Measurements from ENCODE around the gene TERT.
"Not testable (repeated sequence)": the region's sequence is repeated elsewhere in the genome, so short reads cannot be mapped to it uniquely, and the experiment has no call there.

TERT gene

GRCh38 chr5:1339818-1340210 is 44.9 kb upstream of the TERT start:
- CTCF ChIA-PET = not testable (repeated sequence)

GRCh38 chr5:1339139-1339817 is 44.4 kb upstream of the TERT start:
- not testable (repeated sequence) for H3K27me3 ChIP-seq (replicated peaks in 2 of 5; ENCODE audit: control insufficient read depth in 4 of 5, insufficient read depth in 5 of 5, low read length in 4 of 5)

More at GRCh38 chr5:1339818-1340210, 44.9 kb upstream of the TERT start:
- H3K27me3 ChIP-seq (replicated peaks in 2 of 5; ENCODE audit: control insufficient read depth in 4 of 5, insufficient read depth in 5 of 5, low read length in 4 of 5); H3K4me3 ChIP-seq (ENCODE audit: control insufficient read depth in 1 of 7, extremely low read depth in 1 of 7, insufficient read depth in 4 of 7, low read depth in 2 of 7, low read length in 6 of 7); POLR2A ChIA-PET; H3K27ac ChIP-seq (ENCODE audit: insufficient read depth in 1 of 2, low read depth in 1 of 2, low read length in 2 of 2, poor library complexity in 1 of 2, severe bottlenecking in 2 of 2); H3K9me3 ChIP-seq (ENCODE audit: control extremely low read depth in 1 of 5, control insufficient read depth in 4 of 5, insufficient read depth in 2 of 5, low read depth in 1 of 5, low read length in 4 of 5): not testable (repeated sequence)
- Histone ChIP-seq H3K4me1 (ENCODE audit: control extremely low read depth in 1 of 4, control insufficient read depth in 4 of 4, insufficient read depth in 4 of 4, low read length in 3 of 4) (peaks cover 7 to 12% (median 11%) of the 10 kb centered on the region in 4 experiments), H3K36me3 (ENCODE audit: control insufficient read depth in 4 of 4, insufficient read depth in 4 of 4, low read length in 3 of 4) (peaks cover 23 to 77% (median 61%) of the 10 kb centered on the region in 4 experiments)
- WGBS (ENCODE audit: insufficient coverage) = 92% methylated on average over 11 of the region's 17 CpGs
- peak in 1 of 3 donors; percentile 4 for DNase-seq

GRCh38 chr5:1338506-1339070 is 43.7 kb upstream of the TERT start:
- no peak overlapping the region for H3K4me3 ChIP-seq (ENCODE audit: control insufficient read depth in 1 of 7, extremely low read depth in 1 of 7, insufficient read depth in 4 of 7, low read depth in 2 of 7, low read length in 6 of 7)
- DNase-seq = no peak
- H3K27me3 ChIP-seq (replicated peaks in 2 of 5; ENCODE audit: control insufficient read depth in 4 of 5, insufficient read depth in 5 of 5, low read length in 4 of 5) = no peaks in the 10 kb centered on the region
- peaks cover under 1 to 5% (median 3%) of the 10 kb centered on the region in 4 experiments for H3K4me1 ChIP-seq (ENCODE audit: control extremely low read depth in 1 of 4, control insufficient read depth in 4 of 4, insufficient read depth in 4 of 4, low read length in 3 of 4)
- no peak overlapping the region for H3K27ac ChIP-seq (ENCODE audit: insufficient read depth in 1 of 2, low read depth in 1 of 2, low read length in 2 of 2, poor library complexity in 1 of 2, severe bottlenecking in 2 of 2)
- POLR2A ChIA-PET = no interaction called here
- WGBS (ENCODE audit: insufficient coverage) = 95% methylated on average over 19 of the region's 22 CpGs
- CTCF ChIA-PET = no interaction called here
- H3K9me3 ChIP-seq (ENCODE audit: control extremely low read depth in 1 of 5, control insufficient read depth in 4 of 5, insufficient read depth in 2 of 5, low read depth in 1 of 5, low read length in 4 of 5) = no peaks in the 10 kb centered on the region
- peaks cover 25 to 86% (median 70%) of the 10 kb centered on the region in 4 experiments for H3K36me3 ChIP-seq (ENCODE audit: control insufficient read depth in 4 of 4, insufficient read depth in 4 of 4, low read length in 3 of 4)

More at GRCh38 chr5:1339139-1339817, 44.4 kb upstream of the TERT start:
- H3K9me3 ChIP-seq (ENCODE audit: control extremely low read depth in 1 of 5, control insufficient read depth in 4 of 5, insufficient read depth in 2 of 5, low read depth in 1 of 5, low read length in 4 of 5); POLR2A ChIA-PET; H3K4me3 ChIP-seq (ENCODE audit: control insufficient read depth in 1 of 7, extremely low read depth in 1 of 7, insufficient read depth in 4 of 7, low read depth in 2 of 7, low read length in 6 of 7); H3K27ac ChIP-seq (ENCODE audit: insufficient read depth in 1 of 2, low read depth in 1 of 2, low read length in 2 of 2, poor library complexity in 1 of 2, severe bottlenecking in 2 of 2); CTCF ChIA-PET; DNase-seq: not testable (repeated sequence)
- H3K36me3 ChIP-seq (ENCODE audit: control insufficient read depth in 4 of 4, insufficient read depth in 4 of 4, low read length in 3 of 4) = peaks cover 25 to 79% (median 64%) of the 10 kb centered on the region in 4 experiments
- H3K4me1 ChIP-seq (ENCODE audit: control extremely low read depth in 1 of 4, control insufficient read depth in 4 of 4, insufficient read depth in 4 of 4, low read length in 3 of 4) = peaks cover 7 to 12% (median 9%) of the 10 kb centered on the region in 4 experiments
- 87% methylated on average over 14 of the region's 34 CpGs for WGBS (ENCODE audit: insufficient coverage)

GRCh38 chr5:1338196-1338490 is 43.3 kb upstream of the TERT start:
- 98% methylated on average over 9 of the region's 12 CpGs for WGBS (ENCODE audit: insufficient coverage)
- no peaks in the 10 kb centered on the region for H3K27me3 ChIP-seq (replicated peaks in 2 of 5; ENCODE audit: control insufficient read depth in 4 of 5, insufficient read depth in 5 of 5, low read length in 4 of 5)
- ChIA-PET POLR2A (no interaction called here), CTCF (no interaction called here)
- H3K4me1 ChIP-seq (ENCODE audit: control extremely low read depth in 1 of 4, control insufficient read depth in 4 of 4, insufficient read depth in 4 of 4, low read length in 3 of 4) = peaks cover 0 to under 1% (median 0%) of the 10 kb centered on the region in 4 experiments
- no peak overlapping the region for H3K27ac ChIP-seq (ENCODE audit: insufficient read depth in 1 of 2, low read depth in 1 of 2, low read length in 2 of 2, poor library complexity in 1 of 2, severe bottlenecking in 2 of 2)
- H3K9me3 ChIP-seq (ENCODE audit: control extremely low read depth in 1 of 5, control insufficient read depth in 4 of 5, insufficient read depth in 2 of 5, low read depth in 1 of 5, low read length in 4 of 5) = no peaks in the 10 kb centered on the region
- no peak overlapping the region for H3K4me3 ChIP-seq (ENCODE audit: control insufficient read depth in 1 of 7, extremely low read depth in 1 of 7, insufficient read depth in 4 of 7, low read depth in 2 of 7, low read length in 6 of 7)
- DNase-seq = no peak
- H3K36me3 ChIP-seq (ENCODE audit: control insufficient read depth in 4 of 4, insufficient read depth in 4 of 4, low read length in 3 of 4) = peaks cover 22 to 87% (median 73%) of the 10 kb centered on the region in 4 experiments

- 98% methylated on average over 21 of the region's 22 CpGs for WGBS (ENCODE audit: insufficient coverage)
- ChIA-PET CTCF (no interaction called here), POLR2A (no interaction called here)
- Histone ChIP-seq H3K4me3 (ENCODE audit: control insufficient read depth in 1 of 7, extremely low read depth in 1 of 7, insufficient read depth in 4 of 7, low read depth in 2 of 7, low read length in 6 of 7) (no peak overlapping the region), H3K9me3 (ENCODE audit: control extremely low read depth in 1 of 5, control insufficient read depth in 4 of 5, insufficient read depth in 2 of 5, low read depth in 1 of 5, low read length in 4 of 5) (no peaks in the 10 kb centered on the region), H3K27ac (ENCODE audit: insufficient read depth in 1 of 2, low read depth in 1 of 2, low read length in 2 of 2, poor library complexity in 1 of 2, severe bottlenecking in 2 of 2) (no peak overlapping the region), H3K27me3 (replicated peaks in 2 of 5; ENCODE audit: control insufficient read depth in 4 of 5, insufficient read depth in 5 of 5, low read length in 4 of 5) (no peaks in the 10 kb centered on the region), H3K36me3 (ENCODE audit: control insufficient read depth in 4 of 4, insufficient read depth in 4 of 4, low read length in 3 of 4) (peaks cover 22 to 88% (median 73%) of the 10 kb centered on the region in 4 experiments), H3K4me1 (ENCODE audit: control extremely low read depth in 1 of 4, control insufficient read depth in 4 of 4, insufficient read depth in 4 of 4, low read length in 3 of 4) (no peaks in the 10 kb centered on the region)
- no peak for DNase-seq
These were observed 42.8 kb upstream of the TERT start for GRCh38 chr5:1337489-1338195.

- ChIA-PET POLR2A (no interaction called here), CTCF (no interaction called here)
- Histone ChIP-seq H3K4me3 (ENCODE audit: control insufficient read depth in 1 of 7, extremely low read depth in 1 of 7, insufficient read depth in 4 of 7, low read depth in 2 of 7, low read length in 6 of 7) (no peak overlapping the region), H3K27ac (ENCODE audit: insufficient read depth in 1 of 2, low read depth in 1 of 2, low read length in 2 of 2, poor library complexity in 1 of 2, severe bottlenecking in 2 of 2) (no peak overlapping the region), H3K36me3 (ENCODE audit: control insufficient read depth in 4 of 4, insufficient read depth in 4 of 4, low read length in 3 of 4) (peaks cover 22 to 87% (median 74%) of the 10 kb centered on the region in 4 experiments), H3K9me3 (ENCODE audit: control extremely low read depth in 1 of 5, control insufficient read depth in 4 of 5, insufficient read depth in 2 of 5, low read depth in 1 of 5, low read length in 4 of 5) (no peaks in the 10 kb centered on the region), H3K4me1 (ENCODE audit: control extremely low read depth in 1 of 4, control insufficient read depth in 4 of 4, insufficient read depth in 4 of 4, low read length in 3 of 4) (no peaks in the 10 kb centered on the region), H3K27me3 (replicated peaks in 2 of 5; ENCODE audit: control insufficient read depth in 4 of 5, insufficient read depth in 5 of 5, low read length in 4 of 5) (no peaks in the 10 kb centered on the region)
- DNase-seq = no peak
- WGBS (ENCODE audit: insufficient coverage) = 97% methylated on average over 18 of the region's 22 CpGs
These were observed 42.1 kb upstream of the TERT start for GRCh38 chr5:1336749-1337488.
